HL-60 (cell line): ENCODE data around the gene JUNB.

Source experiments
- DNase-seq, 2 experiments: peaks; one replicate each; pipeline ENCODE4 v3.0.0-alpha.2; 2010 to 2020; ENCODE audit warnings: low read depth in 1 of 2, low spot score in 1 of 2
- H3K27ac ChIP-seq: fragments of 250-450 bp; sonication (Bioruptor Pico); replicated peaks from 2 replicates; pipeline ENCODE4 v1.5.1; 2020; ENCODE audit warnings: mild to moderate bottlenecking, moderate library complexity
- H3K27me3 ChIP-seq: fragments of 250-450 bp; sonication (Bioruptor Pico); 2 replicates; pipeline ENCODE4 v1.5.1; 2021; ENCODE audit warnings: mild to moderate bottlenecking, moderate library complexity; ENCODE audit not compliant: insufficient read depth, poor library complexity, severe bottlenecking
- H3K4me3 ChIP-seq: replicated peaks from 2 replicates; pipeline ENCODE4 v1.5.1; 2011; ENCODE audit warnings: mild to moderate bottlenecking, control low read depth, low read length; ENCODE audit not compliant: insufficient read depth
- CTCF ChIP-seq: IDR thresholded peaks from one replicate; pipeline ENCODE4 v1.5.1; 2011; ENCODE audit warnings: low read length, control low read depth, inconsistent platforms; ENCODE audit not compliant: insufficient read depth
- GABPA ChIP-seq: IDR thresholded peaks from 2 replicates; pipeline ENCODE4 v1.6.1; 2012; ENCODE audit warnings: low read depth
- POLR2AphosphoS5 ChIP-seq: IDR thresholded peaks from 2 replicates; pipeline ENCODE4 v1.6.1; 2012; ENCODE audit warnings: low read depth
- REST ChIP-seq: IDR thresholded peaks from 2 replicates; pipeline ENCODE4 v1.6.1; 2012; ENCODE audit warnings: low read depth; ENCODE audit not compliant: insufficient replicate concordance
- SPI1 ChIP-seq: IDR thresholded peaks from 2 replicates; pipeline ENCODE4 v1.6.1; 2012; ENCODE audit warnings: low read depth, mild to moderate bottlenecking, borderline replicate concordance

The JUNB gene

GRCh38 chr19:12786952-12787351, 4.3 kb upstream of the JUNB start:
- peak overlapping the region; percentile 95 for H3K27ac ChIP-seq
- no peak for TF ChIP-seq REST

DNA sequence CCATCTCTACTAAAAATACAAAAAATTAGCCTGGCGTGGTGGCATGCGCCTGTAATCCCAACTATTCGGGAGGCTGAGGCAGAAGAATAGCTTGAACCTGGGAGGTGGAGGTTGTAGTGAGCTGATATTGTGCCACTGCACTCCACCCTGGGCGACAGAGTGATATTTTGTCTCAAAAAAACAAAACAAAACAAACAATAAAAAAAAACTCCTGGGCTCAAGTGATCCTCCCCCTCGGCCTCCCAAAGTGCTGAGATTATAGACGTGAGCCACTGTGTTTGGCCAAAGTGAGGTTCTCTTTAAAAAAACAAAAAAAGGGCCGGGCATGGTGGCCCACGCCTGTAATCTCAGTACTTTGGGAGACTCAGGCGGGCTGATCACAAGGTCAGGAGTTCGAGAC, 3.8 kb upstream of the JUNB start:
- no peak for TF ChIP-seq GABPA
- TF ChIP-seq SPI1 = no peak
- TF ChIP-seq REST = no peak
- TF ChIP-seq POLR2AphosphoS5 = no peak
- no peak for TF ChIP-seq CTCF
- DNase-seq = no peak
- Histone ChIP-seq H3K4me3 (no peak overlapping the region), H3K27me3 (no peaks in the 10 kb centered on the region), H3K27ac (peak overlapping the region; percentile 95)

More at GRCh38 chr19:12786952-12787351, 4.3 kb upstream of the JUNB start:
- Histone ChIP-seq H3K4me3 (no peak overlapping the region), H3K27me3 (no peaks in the 10 kb centered on the region)
- no peak for DNase-seq

GRCh38 chr19:12788042-12788681, 3.1 kb upstream of the JUNB start:
- Histone ChIP-seq H3K27me3 (no peaks in the 10 kb centered on the region), H3K4me3 (no peak overlapping the region), H3K27ac (peak overlapping the region; percentile 95)
- TF ChIP-seq GABPA = no peak
- TF ChIP-seq SPI1 = no peak
- no peak for TF ChIP-seq POLR2AphosphoS5
- TF ChIP-seq CTCF = no peak
- TF ChIP-seq REST = no peak
- no peak for DNase-seq
